AG09309 (cell line): Measurements from ENCODE around the gene CCNQ.

Experiments
- DNase-seq: peaks from one replicate; pipeline ENCODE4 v3.0.0-alpha.2; 2010; ENCODE audit warnings: low read depth
- H3K4me3 ChIP-seq: 2 replicates; pipeline ENCODE4 v1.5.1; 2011; ENCODE audit warnings: mild to moderate bottlenecking, low read depth, low read length, moderate library complexity; ENCODE audit not compliant: control insufficient read depth
- CTCF ChIP-seq: IDR thresholded peaks from 2 replicates; pipeline ENCODE4 v1.5.1; 2011; ENCODE audit warnings: mild to moderate bottlenecking, low read depth, low read length, inconsistent platforms; ENCODE audit not compliant: insufficient read depth, control insufficient read depth; ENCODE audit errors: missing control alignments

CCNQ gene

DNA sequence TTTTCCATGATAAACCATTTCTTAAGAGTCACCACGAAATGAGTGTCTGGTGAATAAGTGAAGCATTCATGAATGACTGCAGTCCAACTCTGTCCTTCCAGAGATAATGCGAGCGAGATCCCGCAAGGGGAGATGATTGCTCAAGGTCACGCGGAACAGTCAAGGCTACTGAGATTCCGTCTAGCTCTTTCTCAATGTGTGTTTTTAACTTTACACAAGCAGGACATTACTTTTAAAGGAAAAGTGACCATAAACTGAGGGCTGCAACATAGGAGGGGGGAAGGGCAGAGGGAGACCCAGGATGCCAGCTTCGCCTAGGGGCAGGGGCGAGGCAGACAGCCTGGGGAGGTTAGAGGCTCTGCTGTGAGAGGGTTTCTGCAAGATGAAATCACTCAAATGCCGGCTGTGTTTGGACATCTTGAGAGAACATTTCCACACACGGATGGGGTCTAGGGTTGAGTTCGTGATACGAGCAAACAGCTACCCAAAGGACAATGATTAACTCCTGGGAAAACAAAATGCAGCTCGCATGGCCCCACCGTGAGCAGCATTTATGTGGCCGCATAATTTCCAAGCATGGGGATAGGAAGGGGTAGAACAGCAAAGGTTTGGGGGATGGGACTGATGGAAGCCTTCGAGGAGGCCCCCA is 23.8 kb upstream of the CCNQ start:
- H3K4me3 ChIP-seq = no peak overlapping the region
- no peak for DNase-seq
- TF ChIP-seq CTCF = no peak

- no peak overlapping the region for H3K4me3 ChIP-seq
- DNase-seq = no peak
- no peak for TF ChIP-seq CTCF
These were observed 23.1 kb upstream of the CCNQ start for GRCh38 chrX:153621949-153622598.

DNA sequence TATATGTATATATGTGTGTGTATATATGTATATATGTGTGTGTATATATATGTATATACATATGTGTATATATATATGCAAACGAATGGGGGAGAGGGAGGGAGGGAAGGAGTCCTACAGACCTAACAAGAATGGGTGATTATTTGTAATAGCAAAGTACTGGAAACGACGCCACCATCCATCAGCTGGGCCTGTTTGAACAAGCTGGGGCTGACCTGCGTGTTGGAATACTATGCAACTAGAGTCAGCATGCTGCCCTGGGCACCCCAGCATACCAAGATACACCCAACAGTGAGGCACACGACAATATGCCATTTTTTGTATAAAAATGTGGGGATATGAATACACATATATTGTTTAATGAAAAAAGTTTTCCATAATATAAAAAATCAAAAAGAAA is 21.6 kb upstream of the CCNQ start:
- H3K4me3 ChIP-seq = no peak overlapping the region
- DNase-seq = no peak
- no peak for TF ChIP-seq CTCF

DNA sequence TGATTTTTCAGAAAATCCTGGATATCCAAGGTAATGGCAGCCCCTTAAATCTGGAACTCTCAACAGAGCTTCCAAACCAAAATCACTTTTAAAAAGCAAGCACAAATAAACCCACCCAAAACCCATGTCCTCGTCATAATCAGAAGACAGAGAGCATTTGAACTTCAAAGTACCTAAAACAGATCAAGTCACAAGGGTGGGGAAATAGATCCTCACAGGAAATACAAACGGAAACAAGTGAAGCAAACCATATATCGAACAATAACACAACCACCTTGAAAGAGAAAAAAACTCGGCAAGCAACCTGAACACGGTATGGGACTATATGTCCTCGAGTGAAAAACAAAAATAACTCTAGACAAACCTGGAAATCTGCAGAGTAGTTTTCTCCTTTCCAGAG is 15.9 kb upstream of the CCNQ start:
- no peak for DNase-seq
- TF ChIP-seq CTCF = no peak
- no peak overlapping the region for H3K4me3 ChIP-seq

DNA sequence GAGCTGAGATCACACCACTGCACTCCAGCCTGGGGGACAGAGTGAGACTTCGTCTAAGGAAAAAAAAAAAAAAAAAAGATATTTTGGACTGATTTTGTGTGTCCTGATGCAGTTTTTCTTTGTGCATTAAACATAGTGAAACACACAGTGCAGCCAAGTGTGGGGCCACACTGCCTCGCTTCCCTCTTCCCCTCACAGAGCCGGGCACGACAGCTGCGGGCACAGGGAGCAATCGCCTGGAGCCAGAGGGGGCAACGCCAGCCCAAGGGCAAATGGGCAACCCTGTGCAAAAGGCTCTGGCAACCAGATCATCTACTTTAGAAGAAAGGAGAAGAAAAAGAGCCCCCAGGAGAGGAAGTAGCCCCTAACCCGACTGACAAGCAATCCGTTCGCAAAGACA is 13.5 kb upstream of the CCNQ start:
- H3K4me3 ChIP-seq = no peak overlapping the region
- DNase-seq = no peak
- no peak for TF ChIP-seq CTCF

DNA sequence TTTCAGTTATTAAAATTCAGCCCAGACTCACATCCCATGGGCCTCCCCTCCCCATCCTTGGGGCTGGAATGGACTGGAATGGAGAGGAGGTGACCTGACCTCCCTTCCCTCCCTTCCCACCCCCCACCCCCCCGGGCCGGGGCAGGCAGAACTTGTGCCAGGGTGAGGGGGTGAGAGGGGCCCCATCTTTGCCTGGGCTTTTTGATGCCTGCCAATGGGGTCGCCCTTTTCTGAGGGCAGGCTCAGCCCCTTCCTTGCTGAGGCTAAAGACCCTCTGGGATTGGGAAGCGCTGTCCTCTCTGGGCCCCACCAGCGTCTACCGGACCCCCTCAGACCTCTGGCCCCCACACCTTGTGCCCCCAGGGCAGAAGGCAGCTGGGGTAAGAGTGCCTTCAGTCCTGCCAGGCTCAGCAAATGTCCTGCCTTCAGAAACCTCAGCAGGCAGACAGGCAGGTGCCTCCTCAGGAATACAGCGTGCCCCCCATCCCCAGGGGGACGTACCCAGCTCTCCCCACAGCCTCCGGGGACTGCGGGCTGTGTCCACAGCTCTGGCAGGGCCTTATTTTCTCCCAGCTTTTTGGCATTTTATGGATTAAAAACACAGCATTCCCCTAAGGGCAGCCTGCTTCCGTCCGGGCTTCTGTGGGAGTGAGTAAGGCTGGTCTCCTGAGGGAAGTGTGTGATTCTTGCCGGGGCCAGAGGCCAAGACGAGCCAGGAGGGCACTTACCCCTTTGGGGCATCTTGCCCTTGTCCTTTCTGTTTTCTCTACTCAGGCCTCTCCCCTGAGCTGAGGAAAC is 12.6 kb upstream of the CCNQ start:
- H3K4me3 ChIP-seq = no peak overlapping the region
- TF ChIP-seq CTCF = no peak
- DNase-seq = no peak
